SKM-1 treated with dmso at 0.1 percent for 144 hours (cell line): Measurements from ENCODE around the gene OCEL1.
"Not testable (repeated sequence)": the region's sequence is repeated elsewhere in the genome, so short reads cannot be mapped to it uniquely, and the experiment has no call there.

Experiments used
- DNase-seq: peaks from one replicate; lab custom pipeline; 2025; ENCODE audit not compliant: unreplicated experiment; lab: John Stamatoyannopoulos, UW

OCEL1 gene

DNA sequence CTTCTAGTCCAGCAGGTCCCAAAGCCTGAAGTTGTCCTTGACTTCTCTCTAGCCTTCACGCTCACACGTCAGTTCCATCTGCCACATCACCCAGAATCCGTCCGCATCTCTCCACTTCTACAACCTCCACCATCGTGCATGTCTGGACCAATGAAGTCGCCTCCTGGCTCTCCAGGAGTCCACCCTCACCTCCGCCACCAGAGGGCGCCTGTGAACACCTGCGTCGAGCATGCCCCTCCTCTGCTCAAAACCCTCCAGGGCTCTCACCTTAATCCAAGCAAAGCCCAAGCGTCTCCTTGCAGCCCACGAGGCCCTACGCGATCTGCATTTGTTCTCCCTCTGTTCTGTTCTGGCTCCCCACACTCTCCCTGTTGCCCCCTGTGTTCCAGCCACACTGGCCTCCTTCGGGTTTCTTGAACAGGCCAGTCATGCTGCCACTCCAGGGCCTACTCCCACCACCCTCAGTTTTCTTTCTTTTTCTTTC, 34.9 kb downstream of the OCEL1 start:
- peak; percentile 89 for DNase-seq

DNA sequence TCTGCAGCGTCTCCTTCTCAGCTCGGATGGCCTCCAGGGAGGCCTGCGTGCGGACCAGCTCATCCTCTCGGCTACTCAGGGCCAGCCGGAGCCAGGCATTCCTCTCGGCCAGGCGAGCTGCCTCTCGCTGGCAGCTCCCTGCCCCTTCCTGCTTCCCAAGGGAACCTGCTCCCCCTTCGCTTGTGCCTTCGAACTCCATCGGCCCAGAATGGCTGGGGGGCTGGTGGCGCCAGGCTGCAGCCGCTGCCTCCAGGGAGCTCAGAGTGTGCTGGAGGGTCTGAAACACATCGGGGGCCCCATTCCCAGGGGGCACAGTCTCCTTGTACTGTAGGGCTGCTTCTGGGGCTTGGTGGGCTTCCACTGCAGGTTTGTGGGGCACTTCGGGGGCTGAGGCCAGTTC, 36.5 kb downstream of the OCEL1 start:
- no peak for DNase-seq

DNA sequence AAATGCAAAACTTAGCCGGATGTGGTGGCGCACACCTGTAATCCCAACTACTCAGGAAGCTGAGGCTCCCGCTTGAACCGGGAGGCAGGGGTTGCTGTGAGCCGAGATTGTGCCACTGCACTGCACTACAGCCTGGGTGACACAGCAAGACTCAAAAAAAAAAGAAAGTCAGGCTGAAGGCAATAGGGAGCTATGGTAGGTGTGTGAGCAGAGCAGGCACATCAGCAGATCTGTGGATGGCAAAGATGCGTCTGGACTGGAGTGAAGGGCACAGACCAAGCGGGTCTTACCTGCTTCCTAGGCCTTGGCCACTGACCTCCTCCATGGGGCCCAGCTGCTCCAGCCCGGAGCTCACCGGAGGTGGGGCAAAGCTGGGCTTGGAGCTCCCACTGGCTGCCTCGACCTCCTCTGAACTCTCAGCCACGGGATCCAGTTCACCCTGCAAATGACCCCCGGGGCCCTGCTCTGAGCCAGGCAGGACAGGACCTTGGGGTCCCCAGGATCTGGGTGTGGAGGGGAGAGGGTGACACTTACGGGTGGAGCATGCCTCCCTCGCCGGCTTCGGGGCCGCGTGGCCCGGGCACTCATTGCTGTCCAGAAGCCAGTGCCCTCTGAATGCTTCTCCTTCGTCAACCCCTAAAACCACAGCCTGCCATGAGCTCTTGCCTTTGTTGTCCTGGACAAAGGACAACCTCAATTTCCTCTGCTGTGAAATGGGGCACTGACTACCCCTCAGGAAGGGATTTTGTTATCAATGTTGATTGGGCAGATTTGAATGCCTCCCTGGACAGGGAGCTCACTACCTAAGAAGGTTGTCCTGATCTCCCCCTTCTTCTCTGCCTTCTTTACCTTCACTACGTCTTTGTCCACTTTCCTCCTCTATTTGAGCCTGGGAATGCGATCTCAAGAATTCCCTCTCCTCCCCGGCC, 38.0 kb downstream of the OCEL1 start:
- DNase-seq: no peak

DNA sequence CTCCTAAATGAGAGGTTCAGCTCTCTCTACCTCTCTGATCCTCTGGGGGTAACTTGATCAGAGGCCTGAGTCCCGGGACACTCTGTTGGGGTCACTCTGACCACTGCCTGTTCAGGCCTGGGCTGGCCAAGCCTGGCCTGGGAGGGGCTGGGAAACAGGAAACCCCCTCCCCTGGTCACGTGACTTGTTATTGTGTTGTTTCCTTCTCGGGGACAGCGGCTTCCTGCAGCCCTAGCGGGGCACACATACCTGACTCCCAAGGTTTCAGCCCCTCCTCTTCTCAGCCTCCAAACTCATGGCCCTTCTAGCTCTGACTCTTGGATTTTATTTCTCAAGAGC, 38.6 kb downstream of the OCEL1 start, which contains the start of gene USHBP1:
Gene USHBP1, minus strand, starts transcription at position 105 of the 339 bp plus-strand sequence. CDS start 446 bp downstream, outside the sequence.
- DNase-seq: no peak

DNA sequence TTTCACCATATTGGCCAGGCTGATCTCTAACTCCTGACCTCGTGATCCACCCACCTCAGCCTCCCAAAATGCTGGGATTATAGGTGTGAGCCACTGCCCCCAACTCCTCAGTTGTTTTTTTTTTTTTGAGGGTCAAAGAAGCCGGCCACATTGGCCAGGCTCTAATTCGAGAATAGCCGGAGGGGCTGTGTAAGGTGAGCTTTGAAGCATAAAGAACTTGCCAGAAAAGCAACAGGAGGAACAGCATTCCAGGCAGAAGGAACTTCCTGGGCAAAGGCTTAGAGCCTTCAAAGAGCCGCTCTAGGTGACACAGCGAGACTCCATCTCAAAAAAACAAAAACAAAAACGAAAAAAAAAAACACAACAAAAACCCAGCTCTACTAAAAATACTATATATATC, 40.0 kb downstream of the OCEL1 start:
- no peak for DNase-seq

DNA sequence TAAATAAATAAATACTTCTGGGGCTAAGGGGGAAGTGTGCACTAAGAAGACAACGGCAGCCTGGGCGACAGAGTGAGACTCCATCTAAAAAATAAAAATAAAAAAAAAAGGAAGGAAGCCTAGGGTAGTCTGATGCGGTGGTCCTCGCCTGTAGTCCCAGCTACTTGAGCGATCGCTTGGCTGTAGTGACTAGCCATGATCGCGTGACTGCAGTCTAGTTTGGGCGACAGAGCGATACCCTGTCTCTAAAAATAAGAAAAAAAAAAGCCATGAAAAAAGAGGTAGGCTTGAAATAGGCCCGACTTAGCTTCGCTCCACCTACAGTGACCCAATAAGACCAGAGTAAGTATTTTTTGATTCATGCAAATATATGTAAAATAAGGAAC, 40.6 kb downstream of the OCEL1 start:
- no peak for DNase-seq

DNA sequence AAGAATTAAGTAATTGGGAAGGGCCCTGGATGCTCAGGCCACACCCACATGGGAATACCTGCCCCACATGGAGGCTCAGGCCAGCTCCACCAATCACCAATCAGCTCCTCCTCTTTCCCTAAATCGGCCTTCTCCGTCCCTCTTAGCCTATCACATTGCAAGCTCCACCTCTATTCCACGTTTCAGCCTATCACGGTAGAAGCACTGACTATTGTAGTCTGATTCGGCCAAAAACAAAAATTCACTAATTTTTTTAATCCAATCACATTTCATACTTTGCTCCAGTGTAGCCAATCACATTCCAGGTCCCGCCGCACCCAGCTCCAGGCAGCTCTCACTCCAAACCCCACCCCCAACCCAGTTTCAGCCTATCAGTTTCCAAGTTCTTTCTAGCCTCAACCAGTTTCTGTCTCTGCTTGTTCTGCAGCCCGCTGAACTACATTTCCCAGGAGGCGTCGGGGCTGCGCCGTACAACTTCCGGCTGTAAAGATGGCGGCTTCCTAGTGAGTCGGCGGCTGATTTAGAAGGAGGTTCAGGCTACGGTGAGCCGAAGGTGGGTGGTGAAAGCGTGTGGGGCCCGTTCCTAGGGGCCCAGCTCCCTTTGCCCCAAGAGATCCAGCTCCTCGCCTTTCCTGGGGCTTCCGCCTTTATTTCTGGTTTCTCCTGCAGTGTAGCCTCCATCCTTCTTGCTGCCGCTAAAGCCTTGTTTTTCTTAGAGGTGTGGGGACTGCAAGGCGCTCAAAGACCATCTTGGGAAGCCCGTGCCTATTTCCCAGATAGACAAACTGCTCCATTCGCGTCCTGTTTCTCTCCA, 41.2 kb downstream of the OCEL1 start, which contains the start of gene BABAM1:
Gene BABAM1, plus strand, starts transcription at position 469 of the 814 bp plus-strand sequence. CDS start 1,364 bp downstream, outside the sequence.
- peak; percentile 99 for DNase-seq

DNA sequence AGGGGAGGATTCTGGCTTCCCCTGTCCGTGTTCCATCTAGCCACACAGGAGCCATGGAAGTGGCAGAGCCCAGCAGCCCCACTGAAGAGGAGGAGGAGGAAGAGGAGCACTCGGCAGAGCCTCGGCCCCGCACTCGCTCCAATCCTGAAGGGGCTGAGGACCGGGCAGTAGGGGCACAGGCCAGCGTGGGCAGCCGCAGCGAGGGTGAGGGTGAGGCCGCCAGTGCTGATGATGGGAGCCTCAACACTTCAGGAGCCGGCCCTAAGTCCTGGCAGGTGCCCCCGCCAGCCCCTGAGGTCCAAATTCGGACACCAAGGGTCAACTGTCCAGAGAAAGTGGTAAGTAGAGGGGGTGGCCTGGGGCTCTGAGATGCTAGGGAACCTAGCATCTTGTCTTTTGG, 42.7 kb downstream of the OCEL1 start:
- no peak for DNase-seq

DNA sequence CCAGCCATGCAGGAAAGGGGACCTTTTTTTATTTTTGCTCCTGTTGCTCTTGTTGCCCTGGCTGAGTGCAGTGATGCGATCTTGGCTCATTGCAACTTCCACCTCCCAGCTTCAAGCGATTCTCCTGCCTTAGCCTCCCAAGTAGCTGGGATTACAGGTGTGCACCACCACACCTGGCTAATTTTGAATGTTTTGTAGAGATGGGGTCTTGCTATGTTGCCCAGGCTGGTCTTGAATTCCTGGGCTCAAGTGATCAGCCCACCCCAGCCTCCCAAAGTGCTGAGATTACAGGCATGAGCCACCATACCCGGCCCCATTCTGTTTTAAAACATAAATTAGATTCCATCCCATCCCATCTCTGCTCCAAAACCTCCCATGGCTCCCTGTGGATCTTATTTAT, 48.9 kb downstream of the OCEL1 start:
- not testable (repeated sequence) for DNase-seq

DNA sequence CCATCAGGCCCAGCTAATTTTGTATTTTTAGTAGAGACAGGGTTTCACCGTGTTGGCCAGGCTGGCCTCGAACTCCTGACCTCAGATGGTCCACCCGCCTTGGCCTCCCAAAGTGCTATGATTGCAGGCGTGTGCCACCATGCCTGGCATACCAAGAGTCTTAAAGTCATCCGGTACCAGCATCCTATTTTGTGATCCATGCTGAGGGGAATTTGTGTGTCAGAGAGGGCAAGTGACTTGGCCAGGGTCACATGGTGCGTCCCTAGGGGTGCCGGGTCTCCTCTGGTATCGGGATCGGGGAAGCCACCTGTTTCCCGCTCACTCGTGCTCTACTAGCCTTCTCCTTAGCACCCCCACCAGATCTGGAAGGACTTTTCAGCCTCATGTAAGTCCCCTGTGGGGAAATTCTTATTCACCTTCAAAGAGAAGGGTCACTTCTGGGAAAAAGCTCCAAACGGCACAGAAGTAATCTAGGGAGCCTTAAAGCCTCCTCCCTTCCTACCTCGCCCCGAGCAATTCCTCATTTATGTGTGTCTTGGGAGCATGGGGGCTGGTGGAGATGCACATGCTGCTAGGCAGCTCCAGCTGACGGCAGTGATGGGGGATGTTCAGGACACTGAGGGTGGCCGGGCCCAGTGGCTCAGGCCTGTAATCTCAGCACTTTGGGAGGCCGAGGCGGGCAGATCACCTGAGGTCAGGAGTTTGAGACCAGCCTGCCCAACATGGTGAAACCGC, 49.6 kb downstream of the OCEL1 start:
- no peak for DNase-seq
